NCI-H526 treated with DMSO at 0.1 percent for 48 hours (cell line): ENCODE measurements around the gene DGCR6.
"Not testable (repeated sequence)": the region's sequence is repeated elsewhere in the genome, so short reads cannot be mapped to it uniquely, and the experiment has no call there.

Source experiments
- DNase-seq: peaks from one replicate; lab custom pipeline; 2025; lab: John Stamatoyannopoulos, UW

DGCR6 gene

GRCh38 chr22:18931905-18932652, 26.0 kb downstream of the DGCR6 start:
- DNase-seq: no peak

- no peak for DNase-seq
Observed at GRCh38 chr22:18933914-18934313, 27.8 kb downstream of the DGCR6 start.

GRCh38 chr22:18934688-18935087, 28.6 kb downstream of the DGCR6 start:
- not testable (repeated sequence) for DNase-seq

GRCh38 chr22:18935889-18936529, 29.9 kb downstream of the DGCR6 start, which contains the start of gene PRODH:
Gene PRODH, minus strand, starts transcription at chr22:18936293. Its CDS starts 6 bp downstream, at chr22:18936287.
- no peak for DNase-seq

- DNase-seq: not testable (repeated sequence)
Observed at GRCh38 chr22:18938691-18939090, 32.6 kb downstream of the DGCR6 start.

- DNase-seq: not testable (repeated sequence)
Observed at GRCh38 chr22:18947105-18947504, 41.0 kb downstream of the DGCR6 start.

- DNase-seq: no peak
Observed at GRCh38 chr22:18947905-18948304, 41.8 kb downstream of the DGCR6 start.

- no peak for DNase-seq
Observed at GRCh38 chr22:18950141-18950540, 44.0 kb downstream of the DGCR6 start.

- no peak for DNase-seq
Observed at GRCh38 chr22:18952022-18952421, 45.9 kb downstream of the DGCR6 start.

GRCh38 chr22:18953128-18953527, 47.0 kb downstream of the DGCR6 start:
- not testable (repeated sequence) for DNase-seq

GRCh38 chr22:18954303-18954989, 48.3 kb downstream of the DGCR6 start:
- not testable (repeated sequence) for DNase-seq

GRCh38 chr22:18954990-18955571, 49.0 kb downstream of the DGCR6 start:
- no peak for DNase-seq

GRCh38 chr22:18955696-18956095, 49.6 kb downstream of the DGCR6 start:
- no peak for DNase-seq

- not testable (repeated sequence) for DNase-seq
Observed at GRCh38 chr22:18956121-18956895, 50.2 kb downstream of the DGCR6 start.

- not testable (repeated sequence) for DNase-seq
Observed at GRCh38 chr22:18956956-18957355, 50.8 kb downstream of the DGCR6 start.

GRCh38 chr22:18957621-18958320, 51.7 kb downstream of the DGCR6 start:
- not testable (repeated sequence) for DNase-seq

- DNase-seq: not testable (repeated sequence)
Observed at GRCh38 chr22:18958321-18958705, 52.2 kb downstream of the DGCR6 start.

GRCh38 chr22:18958738-18959137, 52.6 kb downstream of the DGCR6 start:
- not testable (repeated sequence) for DNase-seq

- DNase-seq: not testable (repeated sequence)
Observed at GRCh38 chr22:18959266-18959665, 53.1 kb downstream of the DGCR6 start.

GRCh38 chr22:18959741-18960140, 53.6 kb downstream of the DGCR6 start:
- not testable (repeated sequence) for DNase-seq
